HL-60 (cell line): ENCODE measurements around the gene HPSE.
"Not testable (repeated sequence)": the region's sequence is repeated elsewhere in the genome, so short reads cannot be mapped to it uniquely, and the experiment has no call there.

Experiments used
- DNase-seq, 2 experiments: peaks; one replicate each; pipeline ENCODE4 v3.0.0-alpha.2; 2010 to 2020; ENCODE audit warnings: low read depth in 1 of 2, low spot score in 1 of 2
- H3K27ac ChIP-seq: fragments of 250-450 bp; sonication (Bioruptor Pico); replicated peaks from 2 replicates; pipeline ENCODE4 v1.5.1; 2020; ENCODE audit warnings: mild to moderate bottlenecking, moderate library complexity
- H3K27me3 ChIP-seq: fragments of 250-450 bp; sonication (Bioruptor Pico); 2 replicates; pipeline ENCODE4 v1.5.1; 2021; ENCODE audit warnings: mild to moderate bottlenecking, moderate library complexity; ENCODE audit not compliant: insufficient read depth, poor library complexity, severe bottlenecking
- H3K4me3 ChIP-seq: replicated peaks from 2 replicates; pipeline ENCODE4 v1.5.1; 2011; ENCODE audit warnings: mild to moderate bottlenecking, control low read depth, low read length; ENCODE audit not compliant: insufficient read depth
- CTCF ChIP-seq: IDR thresholded peaks from one replicate; pipeline ENCODE4 v1.5.1; 2011; ENCODE audit warnings: low read length, control low read depth, inconsistent platforms; ENCODE audit not compliant: insufficient read depth
- GABPA ChIP-seq: IDR thresholded peaks from 2 replicates; pipeline ENCODE4 v1.6.1; 2012; ENCODE audit warnings: low read depth
- POLR2AphosphoS5 ChIP-seq: IDR thresholded peaks from 2 replicates; pipeline ENCODE4 v1.6.1; 2012; ENCODE audit warnings: low read depth
- REST ChIP-seq: IDR thresholded peaks from 2 replicates; pipeline ENCODE4 v1.6.1; 2012; ENCODE audit warnings: low read depth; ENCODE audit not compliant: insufficient replicate concordance
- SPI1 ChIP-seq: IDR thresholded peaks from 2 replicates; pipeline ENCODE4 v1.6.1; 2012; ENCODE audit warnings: low read depth, mild to moderate bottlenecking, borderline replicate concordance

The HPSE gene

GRCh38 chr4:83331956-83332355 is 2.7 kb downstream of the HPSE start:
- no peak overlapping the region for H3K4me3 ChIP-seq
- no peak for DNase-seq
- peak; percentile 48; the same call in 1 of the 2 replicates for TF ChIP-seq SPI1
- TF ChIP-seq REST: no peak
- H3K27me3 ChIP-seq: peaks cover 8% of the 10 kb centered on the region
- H3K27ac ChIP-seq: no peak overlapping the region

- DNase-seq: peak; percentile 27 to 48
- H3K4me3 ChIP-seq: no peak overlapping the region
- no peak for TF ChIP-seq SPI1
- no peak for TF ChIP-seq REST
- TF ChIP-seq GABPA: no peak
- no peak for TF ChIP-seq POLR2AphosphoS5
- H3K27ac ChIP-seq: no peak overlapping the region
- H3K27me3 ChIP-seq: peaks cover 8% of the 10 kb centered on the region
These were observed 5.0 kb downstream of the HPSE start for GRCh38 chr4:83329521-83330110.

GRCh38 chr4:83328521-83329187 is 6.0 kb downstream of the HPSE start:
- Histone ChIP-seq H3K27me3 (peaks cover 5% of the 10 kb centered on the region), H3K4me3 (no peak overlapping the region), H3K27ac (no peak overlapping the region)
- peak; percentile 12 for TF ChIP-seq CTCF
- TF ChIP-seq GABPA: no peak
- no peak for TF ChIP-seq REST
- peak; percentile 59 to 65 for DNase-seq

- H3K4me3 ChIP-seq: no peak overlapping the region
- no peak for TF ChIP-seq POLR2AphosphoS5
- TF ChIP-seq GABPA: no peak
- TF ChIP-seq CTCF: no peak
- no peak for TF ChIP-seq REST
- TF ChIP-seq SPI1: no peak
- H3K27ac ChIP-seq: no peak overlapping the region
- DNase-seq: no peak
- H3K27me3 ChIP-seq: no peaks in the 10 kb centered on the region
These were observed 8.1 kb downstream of the HPSE start for GRCh38 chr4:83326546-83326945.

GRCh38 chr4:83325306-83325705 is 9.3 kb downstream of the HPSE start:
- H3K27ac ChIP-seq, H3K27me3 ChIP-seq, H3K4me3 ChIP-seq, DNase-seq: not testable (repeated sequence)
